ENCODE results near the gene LCP2. TPM values are rescaled to one million over a fixed set of nuclear protein-coding genes. Genes with fewer than 3 reads are reported as not detected.
"Not testable (repeated sequence)": the region's sequence is repeated elsewhere in the genome, so short reads cannot be mapped to it uniquely, and the experiment has no call there.

The LCP2 gene
- total RNA-seq, 1 experiment from 2014 or later: 0.50 TPM

GRCh38 chr5:170249355-170249754 is 48.2 kb downstream of the LCP2 start:
- no peak for DNase-seq (ENCODE audit: low read depth)

- DNase-seq (ENCODE audit: low read depth): not testable (repeated sequence)
Observed at GRCh38 chr5:170248931-170249227, 48.7 kb downstream of the LCP2 start.

- DNase-seq (ENCODE audit: low read depth): no peak
Observed at GRCh38 chr5:170248172-170248930, 49.2 kb downstream of the LCP2 start.

GRCh38 chr5:170247363-170247762 is 50.2 kb downstream of the LCP2 start:
- no peak for DNase-seq (ENCODE audit: low read depth)

GRCh38 chr5:170246126-170246870 is 51.3 kb downstream of the LCP2 start:
- no peak for DNase-seq (ENCODE audit: low read depth)

GRCh38 chr5:170245436-170245835 is 52.1 kb downstream of the LCP2 start:
- DNase-seq (ENCODE audit: low read depth): not testable (repeated sequence)

GRCh38 chr5:170238456-170239196 is 59.0 kb downstream of the LCP2 start:
- no peak for DNase-seq (ENCODE audit: low read depth)

- DNase-seq (ENCODE audit: low read depth): no peak
Observed at GRCh38 chr5:170235876-170236864, 61.4 kb downstream of the LCP2 start.

- DNase-seq (ENCODE audit: low read depth): no peak
Observed at GRCh38 chr5:170233358-170233892, 64.2 kb downstream of the LCP2 start.

- DNase-seq (ENCODE audit: low read depth): peak; percentile 65
Observed at GRCh38 chr5:170232786-170233185, 64.8 kb downstream of the LCP2 start, which contains the start of gene C5orf58. TSS of gene C5orf58 (plus strand) at chr5:170232985. CDS start at chr5:170234977, 1,992 bp downstream.

- no peak for DNase-seq (ENCODE audit: low read depth)
Observed at GRCh38 chr5:170228762-170229435, 68.7 kb downstream of the LCP2 start.

- DNase-seq (ENCODE audit: low read depth): no peak
Observed at GRCh38 chr5:170226661-170227060, 70.9 kb downstream of the LCP2 start.

GRCh38 chr5:170226129-170226615 is 71.4 kb downstream of the LCP2 start:
- no peak for DNase-seq (ENCODE audit: low read depth)

- DNase-seq (ENCODE audit: low read depth): peak; percentile 31
Observed at GRCh38 chr5:170225326-170226128, 72.0 kb downstream of the LCP2 start.

- DNase-seq (ENCODE audit: low read depth): no peak
Observed at GRCh38 chr5:170223906-170224305, 73.7 kb downstream of the LCP2 start.

GRCh38 chr5:170223360-170223759 is 74.2 kb downstream of the LCP2 start:
- DNase-seq (ENCODE audit: low read depth): no peak

GRCh38 chr5:170221327-170221741 is 76.2 kb downstream of the LCP2 start:
- DNase-seq (ENCODE audit: low read depth): no peak

- DNase-seq (ENCODE audit: low read depth): no peak
Observed at GRCh38 chr5:170220191-170220590, 77.4 kb downstream of the LCP2 start.

- DNase-seq (ENCODE audit: low read depth): peak; percentile 94
Observed at GRCh38 chr5:170219615-170220014, 78.0 kb downstream of the LCP2 start.
